ENCODE data around the gene KCTD10.

KCTD10 gene

GRCh38 chr12:109503611-109504010 lies 26.5 kb upstream of the KCTD10 start:
- H3K4me3 Mint-ChIP-seq = no peak overlapping the region
- no peaks in the 10 kb centered on the region for H3K4me1 Mint-ChIP-seq (ENCODE audit: low read depth)
- no peak overlapping the region for H3K27ac Mint-ChIP-seq
- H3K36me3 Mint-ChIP-seq (ENCODE audit: low read depth) = peaks cover 17% of the 10 kb centered on the region
- no peaks in the 10 kb centered on the region for H3K27me3 Mint-ChIP-seq (ENCODE audit: low read depth)
- no peak for DNase-seq (ENCODE audit: low spot score)
- no peaks in the 10 kb centered on the region for H3K9me3 Mint-ChIP-seq

DNA sequence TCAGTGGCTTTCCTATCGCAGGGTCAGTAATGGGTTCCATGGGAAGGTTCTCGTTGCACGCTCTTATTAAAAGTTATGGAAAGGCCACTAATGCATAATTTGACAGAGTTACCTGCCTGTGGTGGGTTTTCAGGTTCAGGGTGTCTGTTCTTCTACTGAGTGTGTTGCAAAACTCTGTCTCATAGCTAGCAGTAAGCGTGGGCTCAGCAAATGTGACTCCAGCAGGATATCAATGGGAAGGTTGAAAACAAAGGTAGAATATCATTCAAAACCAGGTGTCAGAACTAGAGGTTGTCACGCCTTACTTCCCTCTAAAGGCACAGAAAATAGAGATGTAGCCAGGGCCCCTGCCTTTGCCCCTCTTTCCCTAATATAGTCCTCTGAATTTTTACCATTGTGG lies 25.2 kb upstream of the KCTD10 start:
- no peaks in the 10 kb centered on the region for H3K9me3 Mint-ChIP-seq
- H3K4me1 Mint-ChIP-seq (ENCODE audit: low read depth) = no peaks in the 10 kb centered on the region
- H3K36me3 Mint-ChIP-seq (ENCODE audit: low read depth) = peaks cover 20% of the 10 kb centered on the region

DNA sequence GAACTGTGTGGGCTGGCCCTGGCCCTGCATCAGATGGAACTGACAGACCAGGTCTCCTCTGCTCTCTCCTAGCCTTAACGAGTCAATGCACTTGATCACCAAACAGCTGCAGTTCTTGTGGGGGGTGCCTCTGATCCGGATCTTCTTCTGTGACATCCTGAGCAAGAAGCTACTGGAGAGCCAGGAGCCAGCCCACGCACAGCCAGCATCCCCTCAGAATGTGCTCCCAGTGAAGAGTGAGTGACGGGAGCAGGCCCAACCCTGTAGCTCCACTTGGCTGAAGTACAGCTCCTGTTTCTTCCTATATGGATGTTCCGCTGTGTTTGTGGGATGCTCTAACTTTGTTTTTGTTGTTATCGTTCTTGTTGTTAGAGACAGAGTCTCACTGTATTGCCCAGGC lies 24.2 kb upstream of the KCTD10 start:
- H3K27me3 Mint-ChIP-seq (ENCODE audit: low read depth) = no peaks in the 10 kb centered on the region
- no peak overlapping the region for H3K27ac Mint-ChIP-seq
- no peak overlapping the region for H3K4me3 Mint-ChIP-seq
- no peak for DNase-seq (ENCODE audit: low spot score)
- H3K36me3 Mint-ChIP-seq (ENCODE audit: low read depth) = peaks cover 20% of the 10 kb centered on the region
- H3K4me1 Mint-ChIP-seq (ENCODE audit: low read depth) = no peaks in the 10 kb centered on the region
- no peaks in the 10 kb centered on the region for H3K9me3 Mint-ChIP-seq

More for the DNA sequence above, 25.2 kb upstream of the KCTD10 start:
- Mint-ChIP-seq H3K4me3 (no peak overlapping the region), H3K27ac (no peak overlapping the region), H3K27me3 (ENCODE audit: low read depth) (no peaks in the 10 kb centered on the region)
- no peak for DNase-seq (ENCODE audit: low spot score)

GRCh38 chr12:109500406-109501185 lies 23.5 kb upstream of the KCTD10 start:
- Mint-ChIP-seq H3K27me3 (ENCODE audit: low read depth) (no peaks in the 10 kb centered on the region), H3K9me3 (no peaks in the 10 kb centered on the region), H3K4me3 (no peak overlapping the region), H3K36me3 (ENCODE audit: low read depth) (peaks cover 20% of the 10 kb centered on the region), H3K4me1 (ENCODE audit: low read depth) (no peaks in the 10 kb centered on the region), H3K27ac (no peak overlapping the region)
- no peak for DNase-seq (ENCODE audit: low spot score)

GRCh38 chr12:109497675-109498074 lies 20.6 kb upstream of the KCTD10 start:
- H3K27ac Mint-ChIP-seq = no peak overlapping the region
- no peak for DNase-seq (ENCODE audit: low spot score)
- H3K36me3 Mint-ChIP-seq (ENCODE audit: low read depth) = peaks cover 5% of the 10 kb centered on the region
- no peaks in the 10 kb centered on the region for H3K27me3 Mint-ChIP-seq (ENCODE audit: low read depth)
- H3K4me3 Mint-ChIP-seq = no peak overlapping the region
- H3K9me3 Mint-ChIP-seq = no peaks in the 10 kb centered on the region
- H3K4me1 Mint-ChIP-seq (ENCODE audit: low read depth) = peaks cover 4% of the 10 kb centered on the region

DNA sequence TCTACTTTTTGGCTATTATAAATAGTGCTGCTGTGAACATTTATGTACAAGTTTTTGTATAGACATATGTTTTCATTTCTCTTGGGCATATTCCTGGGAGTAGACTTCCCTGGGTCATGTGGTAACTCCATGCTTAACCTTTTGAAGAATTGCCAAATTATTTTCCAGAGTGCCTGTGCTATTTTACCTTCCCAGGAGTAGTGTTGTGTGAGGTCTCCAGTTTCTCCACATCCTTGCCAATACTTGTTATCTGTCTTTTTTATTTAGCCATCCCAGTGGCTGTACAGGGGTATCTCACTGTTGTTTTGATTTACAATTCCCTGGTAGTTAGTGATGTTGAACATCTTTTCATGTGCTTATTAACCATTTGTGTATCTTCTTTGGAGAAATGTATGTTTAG lies 19.2 kb upstream of the KCTD10 start:
- no peaks in the 10 kb centered on the region for H3K27me3 Mint-ChIP-seq (ENCODE audit: low read depth)
- H3K27ac Mint-ChIP-seq = no peak overlapping the region
- no peaks in the 10 kb centered on the region for H3K9me3 Mint-ChIP-seq
- H3K36me3 Mint-ChIP-seq (ENCODE audit: low read depth) = peaks cover 8% of the 10 kb centered on the region
- H3K4me1 Mint-ChIP-seq (ENCODE audit: low read depth) = peaks cover 4% of the 10 kb centered on the region
- no peak overlapping the region for H3K4me3 Mint-ChIP-seq
- no peak for DNase-seq (ENCODE audit: low spot score)

GRCh38 chr12:109495012-109495411 lies 17.9 kb upstream of the KCTD10 start:
- H3K36me3 Mint-ChIP-seq (ENCODE audit: low read depth) = peaks cover 10% of the 10 kb centered on the region
- H3K27me3 Mint-ChIP-seq (ENCODE audit: low read depth) = no peaks in the 10 kb centered on the region
- no peak overlapping the region for H3K4me3 Mint-ChIP-seq
- no peak for DNase-seq (ENCODE audit: low spot score)
- no peaks in the 10 kb centered on the region for H3K9me3 Mint-ChIP-seq
- H3K4me1 Mint-ChIP-seq (ENCODE audit: low read depth) = peaks cover 4% of the 10 kb centered on the region
- no peak overlapping the region for H3K27ac Mint-ChIP-seq

- Mint-ChIP-seq H3K27me3 (ENCODE audit: low read depth) (no peaks in the 10 kb centered on the region), H3K4me1 (ENCODE audit: low read depth) (peaks cover 4% of the 10 kb centered on the region), H3K9me3 (no peaks in the 10 kb centered on the region), H3K27ac (no peak overlapping the region), H3K36me3 (ENCODE audit: low read depth) (peaks cover 13% of the 10 kb centered on the region), H3K4me3 (no peak overlapping the region)
- no peak for DNase-seq (ENCODE audit: low spot score)
Observed at GRCh38 chr12:109494348-109494881, 17.3 kb upstream of the KCTD10 start.

DNA sequence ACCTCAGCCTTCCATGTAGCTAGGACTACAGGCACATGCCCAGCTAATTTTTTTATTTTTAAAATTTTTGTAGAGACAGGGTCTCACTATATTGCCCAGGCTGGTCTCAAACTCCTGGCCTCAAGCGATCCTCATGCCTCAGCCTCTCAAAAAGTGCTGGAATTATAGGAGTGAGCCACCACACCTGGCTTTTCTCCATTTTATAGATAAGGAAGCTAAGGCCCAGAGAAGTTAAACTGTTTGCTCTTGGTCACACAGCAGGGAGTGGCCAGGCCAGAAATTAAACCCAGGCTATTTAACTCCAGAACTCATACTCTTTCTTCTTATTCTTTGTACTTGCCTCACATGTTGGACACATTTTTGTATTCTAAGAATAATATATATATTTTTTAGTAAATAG lies 16.8 kb upstream of the KCTD10 start:
- H3K9me3 Mint-ChIP-seq = no peaks in the 10 kb centered on the region
- no peak overlapping the region for H3K27ac Mint-ChIP-seq
- H3K36me3 Mint-ChIP-seq (ENCODE audit: low read depth) = peaks cover 16% of the 10 kb centered on the region
- H3K4me3 Mint-ChIP-seq = no peak overlapping the region
- H3K4me1 Mint-ChIP-seq (ENCODE audit: low read depth) = peaks cover 4% of the 10 kb centered on the region
- no peaks in the 10 kb centered on the region for H3K27me3 Mint-ChIP-seq (ENCODE audit: low read depth)
- DNase-seq (ENCODE audit: low spot score) = no peak

DNA sequence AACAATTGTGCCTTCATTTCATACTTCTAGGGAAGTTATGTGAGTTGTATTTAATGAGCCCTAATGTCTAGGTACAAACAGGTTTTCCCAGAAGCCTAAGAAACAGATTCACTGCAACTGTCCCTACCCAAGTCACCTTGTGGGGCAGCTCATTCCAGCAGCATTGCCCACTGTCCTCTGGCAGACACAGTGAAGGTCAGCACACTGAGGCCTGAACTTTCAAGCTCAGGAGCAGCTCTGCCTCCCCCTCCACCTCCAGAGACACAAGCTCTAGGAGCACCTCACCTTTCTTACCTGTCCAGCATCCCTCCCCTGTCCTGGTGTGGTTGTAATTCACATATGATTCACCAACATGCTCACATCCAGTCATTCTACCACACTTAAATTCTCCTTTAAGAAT lies 16.0 kb upstream of the KCTD10 start:
- Mint-ChIP-seq H3K4me1 (ENCODE audit: low read depth) (peaks cover 4% of the 10 kb centered on the region), H3K27ac (no peak overlapping the region), H3K4me3 (no peak overlapping the region), H3K9me3 (no peaks in the 10 kb centered on the region), H3K36me3 (ENCODE audit: low read depth) (peaks cover 17% of the 10 kb centered on the region), H3K27me3 (ENCODE audit: low read depth) (no peaks in the 10 kb centered on the region)
- no peak for DNase-seq (ENCODE audit: low spot score)

GRCh38 chr12:109492371-109492770 lies 15.3 kb upstream of the KCTD10 start:
- Mint-ChIP-seq H3K4me1 (ENCODE audit: low read depth) (peaks cover 4% of the 10 kb centered on the region), H3K9me3 (no peaks in the 10 kb centered on the region), H3K36me3 (ENCODE audit: low read depth) (peaks cover 20% of the 10 kb centered on the region), H3K27me3 (ENCODE audit: low read depth) (no peaks in the 10 kb centered on the region), H3K27ac (no peak overlapping the region), H3K4me3 (no peak overlapping the region)
- no peak for DNase-seq (ENCODE audit: low spot score)

DNA sequence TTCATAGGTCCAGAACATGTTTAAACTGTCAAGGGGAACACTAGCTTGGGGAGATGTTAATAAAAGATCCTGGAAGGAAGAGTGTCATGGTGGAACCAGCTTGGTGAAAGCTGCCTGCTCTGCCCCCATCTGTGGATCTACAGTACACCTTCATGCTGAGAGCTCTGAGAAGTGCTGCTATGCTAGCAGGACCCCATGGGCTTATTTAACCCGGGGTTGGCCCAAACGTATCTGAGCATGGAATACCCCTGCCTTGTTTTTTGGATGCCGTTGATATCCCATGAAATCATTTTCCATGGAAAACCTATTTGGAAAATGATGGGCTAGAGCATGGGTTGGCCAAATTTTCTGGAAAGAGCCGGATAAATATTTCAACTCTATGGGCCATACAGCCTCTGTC lies 14.6 kb upstream of the KCTD10 start:
- no peak overlapping the region for H3K27ac Mint-ChIP-seq
- peaks cover 23% of the 10 kb centered on the region for H3K36me3 Mint-ChIP-seq (ENCODE audit: low read depth)
- H3K4me1 Mint-ChIP-seq (ENCODE audit: low read depth) = peaks cover 4% of the 10 kb centered on the region

DNA sequence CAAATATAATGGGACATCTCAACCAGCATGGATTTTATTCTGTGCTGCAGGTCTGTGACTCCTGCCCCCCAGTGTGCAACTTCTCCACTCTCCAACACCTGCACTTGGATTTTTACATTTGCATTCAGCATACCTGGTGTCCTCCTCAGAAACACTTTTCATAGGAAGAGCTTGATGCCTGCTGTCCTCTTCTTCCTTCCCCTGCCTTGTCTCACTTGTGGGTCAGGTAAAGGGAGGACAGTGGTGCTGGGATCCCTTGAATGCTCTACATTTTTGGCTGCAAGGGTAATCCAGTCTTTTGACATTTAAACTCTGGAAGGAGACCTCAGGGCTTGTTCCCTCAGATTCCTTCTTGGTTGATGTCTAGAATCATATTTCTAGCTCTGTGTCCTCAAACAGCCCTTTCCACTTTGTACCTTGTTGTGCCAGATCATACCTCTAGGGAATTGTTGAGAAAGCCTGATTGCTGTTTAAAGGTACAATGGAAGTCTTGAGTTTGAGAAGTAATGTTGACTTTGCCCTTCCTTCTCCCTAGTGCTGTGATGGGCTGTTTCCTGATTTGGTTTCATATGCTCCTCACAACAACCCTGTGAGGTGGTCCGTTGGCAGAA lies 13.0 kb upstream of the KCTD10 start:
- Mint-ChIP-seq H3K36me3 (ENCODE audit: low read depth) (peaks cover 29% of the 10 kb centered on the region), H3K9me3 (no peaks in the 10 kb centered on the region), H3K27ac (no peak overlapping the region), H3K4me3 (no peak overlapping the region), H3K27me3 (ENCODE audit: low read depth) (no peaks in the 10 kb centered on the region), H3K4me1 (ENCODE audit: low read depth) (peaks cover 2% of the 10 kb centered on the region)
- DNase-seq (ENCODE audit: low spot score) = no peak

More for the DNA sequence above, 14.6 kb upstream of the KCTD10 start:
- Mint-ChIP-seq H3K4me3 (no peak overlapping the region), H3K27me3 (ENCODE audit: low read depth) (no peaks in the 10 kb centered on the region), H3K9me3 (no peaks in the 10 kb centered on the region)
- no peak for DNase-seq (ENCODE audit: low spot score)

GRCh38 chr12:109489016-109489954 lies 12.2 kb upstream of the KCTD10 start:
- no peaks in the 10 kb centered on the region for H3K4me1 Mint-ChIP-seq (ENCODE audit: low read depth)
- H3K27me3 Mint-ChIP-seq (ENCODE audit: low read depth) = no peaks in the 10 kb centered on the region
- H3K4me3 Mint-ChIP-seq = no peak overlapping the region
- H3K9me3 Mint-ChIP-seq = no peaks in the 10 kb centered on the region
- H3K27ac Mint-ChIP-seq = no peak overlapping the region
- H3K36me3 Mint-ChIP-seq (ENCODE audit: low read depth) = peaks cover 31% of the 10 kb centered on the region
- DNase-seq (ENCODE audit: low spot score) = no peak

Measured in T-helper 2 cell treated with Interferon-gamma antibody and Interleukin-4, amounts not matched to agents 5 μg/mL and 100 μg/mL, for 36 hours (primary cell).